HG03066 (cell line): Measurements from ENCODE around the gene ARHGAP40.

Experiments used
- ATAC-seq: cut with Tn5 transposase; IDR thresholded peaks from one replicate; pipeline ENCODE4 v1.9.1; 2021; ENCODE audit warnings: low read depth; ENCODE audit not compliant: unreplicated experiment

Gene ARHGAP40

GRCh38 chr20:38673261-38673660 is 71.7 kb downstream of the ARHGAP40 start:
- ATAC-seq = no peak

GRCh38 chr20:38673725-38674091 is 72.1 kb downstream of the ARHGAP40 start:
- ATAC-seq = no peak

- no peak for ATAC-seq
Measured at GRCh38 chr20:38674092-38674764, 72.6 kb downstream of the ARHGAP40 start.

- no peak for ATAC-seq
Measured at GRCh38 chr20:38674765-38675133, 73.1 kb downstream of the ARHGAP40 start.

GRCh38 chr20:38676576-38676975 is 75.0 kb downstream of the ARHGAP40 start:
- ATAC-seq = no peak

GRCh38 chr20:38680500-38681306 is 79.1 kb downstream of the ARHGAP40 start:
- ATAC-seq = no peak

- no peak for ATAC-seq
Measured at GRCh38 chr20:38685271-38685670, 83.7 kb downstream of the ARHGAP40 start.

- no peak for ATAC-seq
Measured at GRCh38 chr20:38685853-38686473, 84.4 kb downstream of the ARHGAP40 start.

GRCh38 chr20:38692436-38693411 is 91.1 kb downstream of the ARHGAP40 start:
- no peak for ATAC-seq

GRCh38 chr20:38697306-38697705 is 95.7 kb downstream of the ARHGAP40 start:
- ATAC-seq = no peak

- ATAC-seq = no peak
Measured at GRCh38 chr20:38698541-38698940, 96.9 kb downstream of the ARHGAP40 start.

GRCh38 chr20:38700141-38700540 is 98.5 kb downstream of the ARHGAP40 start:
- no peak for ATAC-seq
